K562 (cell line): ENCODE results near the gene HES5. TPM values are rescaled to one million over a fixed set of nuclear protein-coding genes. Genes with fewer than 3 reads are reported as not detected.

Experiments
- ATAC-seq: fragments of 200-7000 bp; cut with Tn5 transposase; 3 replicates; pipeline ENCODE4 v1.9.1; 2020; ENCODE audit warnings: moderate library complexity
- BruUV-seq: library from RNA; stranded (reverse); fragments of 400-500 nt; replicated peaks from 2 replicates; lab custom pipeline; 2021; lab: Mats Ljungman, UMichigan
- CTCF ChIA-PET: fragments of 300-600 bp; formaldehyde crosslinking; extraction: SDS; loops from one replicate; lab custom pipeline; 2021; ENCODE audit warnings: low intra/inter-chr PET ratio; lab: Yijun Ruan, JAX
- POLR2A ChIA-PET: fragments of 300-600, 350-650 bp; sonication (Branson Sonifier 250); formaldehyde crosslinking; extraction: SDS; loops from one replicate; lab custom pipeline; 2021; ENCODE audit warnings: antibody characterized with exemption, inconsistent platforms; lab: Yijun Ruan, JAX
- DNase-seq, 4 experiments: peaks; one replicate each; pipeline versions ENCODE4 v3.0.0 to v3.0.0-alpha.2; 2011 to 2018; ENCODE audit warnings: low spot score in 3 of 4, mixed read lengths in 3 of 4; ENCODE audit errors: extremely low read depth in 1 of 4
- FAIRE-seq: peaks from 2 replicates; lab custom pipeline; 2011; peaks lifted over from hg19 to GRCh38; lab: Jason Lieb, UNC
- H2AFZ ChIP-seq: 2 replicates; pipeline ENCODE4 v1.6.0; 2011; ENCODE audit warnings: low read depth, low read length, control low read depth, inconsistent platforms
- H3K27ac ChIP-seq: fragments of 200-600 bp; 3 replicates; pipeline ENCODE4 v1.8.0; 2011; ENCODE audit warnings: low read depth, mild to moderate bottlenecking, control low read depth, inconsistent platforms, low read length, moderate library complexity, mixed read lengths; ENCODE audit errors: extremely low read depth
- H3K27me3 ChIP-seq, 2 experiments: fragments of 300-600 bp in 1 of 2; 2 replicates in 1 of 2; 3 replicates in 1 of 2; pipeline versions ENCODE4 v1.6.0 to v1.8.0; 2011; ENCODE audit warnings: inconsistent platforms in 2 of 2, low read length in 2 of 2, mild to moderate bottlenecking in 1 of 2, mixed read lengths in 1 of 2, moderate library complexity in 1 of 2; ENCODE audit not compliant: control insufficient read depth in 2 of 2, insufficient read depth in 2 of 2
- H3K36me3 ChIP-seq: fragments of 300-600 bp; 3 replicates; pipeline ENCODE4 v1.8.0; 2011; ENCODE audit warnings: mild to moderate bottlenecking, low read length, inconsistent platforms; ENCODE audit not compliant: control insufficient read depth, insufficient read depth
- H3K4me1 ChIP-seq, 2 experiments: fragments of 200-600 bp in 1 of 2; replicated peaks in 1 of 2; 2 replicates in 1 of 2; 3 replicates in 1 of 2; pipeline versions ENCODE4 v1.5.1 to v1.8.0; 2011; ENCODE audit warnings: inconsistent platforms in 2 of 2, low read length in 2 of 2, mild to moderate bottlenecking in 1 of 2, mixed read lengths in 1 of 2, moderate library complexity in 1 of 2; ENCODE audit not compliant: control insufficient read depth in 2 of 2, insufficient read depth in 2 of 2
- H3K4me2 ChIP-seq: 2 replicates; pipeline ENCODE4 v1.6.1; 2011; ENCODE audit warnings: low read length, control low read depth, inconsistent platforms, mixed read lengths; ENCODE audit not compliant: insufficient read depth
- H3K4me3 ChIP-seq: fragments of 200-600 bp; sonication (generic), shearing (Covaris generic); 2 replicates; pipeline ENCODE4 v1.5.1; 2016; ENCODE audit warnings: control low read depth, inconsistent platforms
- H3K79me2 ChIP-seq: fragments of 200-600 bp; 3 replicates; pipeline ENCODE4 v1.8.0; 2011; ENCODE audit warnings: low read length, inconsistent platforms; ENCODE audit not compliant: control insufficient read depth, insufficient read depth
- H3K9ac ChIP-seq, 2 experiments: 2 replicates each; pipeline versions ENCODE4 v1.6.0 to v1.6.1; 2011; ENCODE audit warnings: low read depth in 2 of 2, low read length in 2 of 2, control low read depth in 1 of 2, inconsistent platforms in 1 of 2, mild to moderate bottlenecking in 1 of 2, mixed read lengths in 1 of 2; ENCODE audit not compliant: insufficient read depth in 1 of 2
- H3K9me1 ChIP-seq: one replicate; pipeline ENCODE4 v1.6.0; 2011; ENCODE audit warnings: inconsistent platforms, mild to moderate bottlenecking, low read length, moderate library complexity; ENCODE audit not compliant: control insufficient read depth, insufficient read depth
- H3K9me3 ChIP-seq: replicated peaks from 2 replicates; pipeline ENCODE4 v1.5.1; 2011; ENCODE audit warnings: low read depth, low read length, inconsistent platforms; ENCODE audit not compliant: control insufficient read depth, insufficient read depth
- H4K20me1 ChIP-seq: replicated peaks from 2 replicates; pipeline ENCODE4 v1.6.1; 2011; ENCODE audit warnings: low read length, inconsistent platforms, mixed read lengths; ENCODE audit not compliant: control insufficient read depth, insufficient read depth
- SREBF2 ChIP-seq: sonication (generic); formaldehyde crosslinking; IDR thresholded peaks from 2 replicates; pipeline ENCODE4 v1.4.0; 2020; ENCODE audit warnings: mild to moderate bottlenecking, missing genetic modification reagents
- ZFX ChIP-seq: sonication (generic); formaldehyde crosslinking; IDR thresholded peaks from 2 replicates; pipeline ENCODE4 v1.8.0; 2022; ENCODE audit warnings: mild to moderate bottlenecking, missing genetic modification reagents, moderate library complexity
- WGBS: fragments of 100-300 bp; shearing (Covaris generic); methylation state at CpG from one replicate; pipeline ENCODE4 v1.1.6; 2016; ENCODE audit warnings: low coverage, mixed read lengths; ENCODE audit not compliant: insufficient coverage; ENCODE audit errors: missing lambda C conversion rate; 5-methylcytosine and 5-hydroxymethylcytosine counted together
- in situ Hi-C: fragments of 300-500 bp; cut with MboI; formaldehyde crosslinking; loops from 4 replicates; pipeline ENCODE4 v1.15.0; 2018; ENCODE audit warnings: inconsistent platforms, mixed read lengths
- intact Hi-C: fragments of 100-400 bp; cut with micrococcal nuclease; formaldehyde crosslinking; loops from 2 replicates; pipeline ENCODE4 v1.14.2; 2022
- polyA plus RNA-seq, 8 experiments: library from polyadenylated mRNA; depleted of rRNA in 4 of 8; stranded (reverse) in 5 of 8; unstranded in 3 of 8; fragments of >200 nt; fragmentation: Nextera tagmentation in 2 of 8; fragmentation: Illumina TruSeq in 1 of 8; extraction: Ambion mirVana in 2 of 8; extraction: Trizol in 1 of 8; gene quantifications; 2 replicates each; pipeline versions ENCODE4 v1.2.1 to v1.2.3, GENCODE V29; 2011 to 2014; ENCODE audit warnings: inconsistent platforms in 1 of 8, missing spikeins in 1 of 8
- total RNA-seq, 7 experiments: library from RNA; depleted of rRNA in 6 of 7; stranded (reverse); fragments of >200 nt in 6 of 7; fragmentation: Illumina TruSeq in 2 of 7; extraction: Trizol in 2 of 7; gene quantifications; 2 replicates each; pipeline versions ENCODE4 v1.2.1 to v1.2.3, GENCODE V29; 2011 to 2021; ENCODE audit warnings: low replicate concordance in 1 of 7

HES5 gene
- total and polyA plus RNA-seq, 9 of the 15 experiments (the other 6 are each of a cell fraction or from before 2014, with no cell fraction given): not detected

DNA sequence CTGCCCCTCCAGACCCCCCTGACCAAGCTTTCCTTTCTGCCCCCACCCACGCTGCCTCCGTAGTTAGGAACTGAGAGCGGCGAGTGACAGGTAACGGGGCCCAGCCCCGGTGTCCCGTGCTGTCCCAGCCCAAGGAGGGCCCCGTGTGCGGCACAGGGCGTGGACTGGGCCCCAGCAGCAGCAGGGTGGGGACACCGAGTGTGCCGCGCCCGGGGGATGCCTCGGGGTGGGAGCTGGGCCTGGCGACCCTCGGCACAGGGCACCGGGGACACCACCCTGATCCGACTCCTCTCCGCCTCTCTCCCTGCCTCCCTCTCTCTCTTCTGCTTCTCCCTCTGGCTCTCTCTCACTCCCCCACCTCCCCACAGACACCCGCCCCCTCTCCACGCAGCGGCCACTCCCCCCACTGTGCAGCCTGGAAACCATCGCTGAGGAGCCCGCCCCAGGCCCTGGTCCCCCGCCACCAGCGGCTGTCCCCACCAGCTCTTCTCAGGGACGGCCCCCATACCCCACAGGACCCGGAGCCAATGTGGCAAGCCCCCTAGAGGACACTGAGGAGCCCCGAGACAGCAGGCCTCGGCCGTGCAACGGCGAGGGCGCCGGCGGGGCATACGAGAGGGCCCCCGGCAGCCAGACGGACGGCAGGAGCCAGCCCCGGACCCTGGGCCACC lies 26.4 kb downstream of the HES5 start:
- H3K9me1 ChIP-seq: no peaks in the 10 kb centered on the region
- H3K79me2 ChIP-seq: no peaks in the 10 kb centered on the region
- H3K36me3 ChIP-seq: peaks cover 13% of the 10 kb centered on the region; the same call in 2 of the 3 replicates
- ATAC-seq (no peak), FAIRE-seq (no peak)
- no peak overlapping the region for H2AFZ ChIP-seq
- ChIA-PET POLR2A (interaction anchor here (1.1 to 1.5 kb wide), 2 partner anchors 10 to 22 kb away, joined by 3 to 8 read pairs; partner anchors contain the start of gene PANK4), CTCF (no interaction called here)
- peaks cover 25 to 40% of the 10 kb centered on the region in 2 experiments; a peak in 4 of 5 replicates for H3K27me3 ChIP-seq
- no peaks in the 10 kb centered on the region for H3K9me3 ChIP-seq
- in situ Hi-C loops: no loop called here
- no peak for TF ChIP-seq SREBF2 (CRISPR knock-in tag)
- TF ChIP-seq ZFX: 0 out of 2 replicates have a peak, but pooled peaks have one; percentile 13
- TF ChIP-seq, all 486 proteins: peak for 1
- intact Hi-C loops: no loop called here
- DNase-seq: peak in 2 of 4 experiments; percentile 55 to 56
- peaks cover 15% of the 10 kb centered on the region; the same call in 1 of the 2 replicates for H4K20me1 ChIP-seq
- peaks cover 0 to 93% of the 10 kb centered on the region in 2 experiments; a peak in 2 of 5 replicates for H3K4me1 ChIP-seq
- no peak overlapping the region for H3K4me2 ChIP-seq
- no peak overlapping the region for H3K4me3 ChIP-seq
- no TSS peak for BruUV-seq
- whole genome bisulfite sequencing: 12% methylated on average over 26 of the region's 42 CpGs
- H3K9ac ChIP-seq: no peak overlapping the region; a peak in 1 of 4 replicates
- no peak overlapping the region for H3K27ac ChIP-seq
